GM18870 (cell line): ENCODE measurements around the gene NPLOC4.
"Not testable (repeated sequence)": the region's sequence is repeated elsewhere in the genome, so short reads cannot be mapped to it uniquely, and the experiment has no call there.

Experiments
- ATAC-seq: cut with Tn5 transposase; IDR thresholded peaks from one replicate; pipeline ENCODE4 v1.9.1; 2021; ENCODE audit warnings: moderate library complexity; ENCODE audit not compliant: unreplicated experiment

Gene NPLOC4

GRCh38 chr17:81535480-81536298 lies 101.2 kb downstream of the NPLOC4 start:
- ATAC-seq, result no peak

DNA sequence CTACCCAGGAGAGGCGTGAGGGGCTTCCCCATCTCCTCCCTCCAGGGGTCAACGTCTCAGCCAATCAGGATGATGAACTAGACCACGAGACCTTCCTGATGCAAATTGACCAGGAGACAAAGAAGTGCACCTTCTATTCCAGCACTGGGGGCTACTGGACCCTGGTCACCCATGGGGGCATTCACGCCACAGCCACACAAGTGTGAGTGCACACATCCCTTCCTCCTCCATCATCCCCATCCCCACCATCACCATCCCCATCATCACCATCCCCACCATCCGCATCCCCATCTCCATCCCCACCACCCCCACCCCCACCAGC lies 101.9 kb downstream of the NPLOC4 start:
- no peak for ATAC-seq

GRCh38 chr17:81534157-81535006 lies 102.5 kb downstream of the NPLOC4 start:
- no peak for ATAC-seq

DNA sequence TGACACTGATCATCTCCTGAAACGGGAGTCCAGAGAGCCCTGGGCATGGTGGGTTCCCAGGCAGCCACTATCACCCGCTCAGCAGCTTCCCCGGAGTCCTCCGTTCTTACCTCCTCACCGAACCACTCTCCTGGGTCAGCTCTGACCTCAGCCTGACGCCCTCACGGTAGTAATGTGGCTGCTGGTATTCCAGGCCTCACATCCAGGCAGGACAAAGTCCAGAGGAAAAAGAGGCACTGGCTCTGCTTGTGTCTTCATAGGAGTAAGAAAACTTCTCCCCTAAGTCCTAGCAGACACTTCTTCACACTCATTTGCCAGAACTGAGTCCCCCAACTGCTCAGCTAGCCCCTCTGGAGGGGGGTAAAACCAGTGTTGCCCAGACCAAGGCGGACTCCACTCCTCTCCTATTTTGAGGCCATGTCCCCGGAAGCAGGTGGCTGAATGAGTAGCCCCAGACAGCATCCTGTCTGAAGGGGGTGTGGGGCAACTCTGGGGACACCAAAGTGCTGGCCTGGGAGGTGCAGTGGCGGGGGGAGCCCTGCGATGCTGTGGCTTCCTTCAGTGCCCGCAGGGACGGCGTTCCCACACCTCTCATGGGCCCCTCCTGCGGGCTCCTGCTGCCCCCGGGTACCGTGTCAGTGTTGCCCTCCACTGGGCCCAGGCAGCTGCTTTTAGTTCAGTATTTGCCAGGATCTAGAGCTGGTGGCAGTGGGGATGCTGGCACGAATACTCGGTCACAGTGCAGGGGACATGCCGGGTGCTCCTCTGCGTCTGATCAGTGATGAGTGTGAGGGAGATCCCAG lies 103.4 kb downstream of the NPLOC4 start:
- ATAC-seq, result no peak

- ATAC-seq, result no peak
These were observed 104.2 kb downstream of the NPLOC4 start for GRCh38 chr17:81532490-81533287.

GRCh38 chr17:81531998-81532404 lies 104.9 kb downstream of the NPLOC4 start:
- not testable (repeated sequence) for ATAC-seq

GRCh38 chr17:81531013-81531412 lies 105.9 kb downstream of the NPLOC4 start:
- not testable (repeated sequence) for ATAC-seq

- ATAC-seq, result no peak
These were observed 107.5 kb downstream of the NPLOC4 start for GRCh38 chr17:81529437-81529803.

- ATAC-seq, result no peak
These were observed 108.1 kb downstream of the NPLOC4 start for GRCh38 chr17:81528651-81529436.

GRCh38 chr17:81528384-81528650 lies 108.6 kb downstream of the NPLOC4 start:
- no peak for ATAC-seq

DNA sequence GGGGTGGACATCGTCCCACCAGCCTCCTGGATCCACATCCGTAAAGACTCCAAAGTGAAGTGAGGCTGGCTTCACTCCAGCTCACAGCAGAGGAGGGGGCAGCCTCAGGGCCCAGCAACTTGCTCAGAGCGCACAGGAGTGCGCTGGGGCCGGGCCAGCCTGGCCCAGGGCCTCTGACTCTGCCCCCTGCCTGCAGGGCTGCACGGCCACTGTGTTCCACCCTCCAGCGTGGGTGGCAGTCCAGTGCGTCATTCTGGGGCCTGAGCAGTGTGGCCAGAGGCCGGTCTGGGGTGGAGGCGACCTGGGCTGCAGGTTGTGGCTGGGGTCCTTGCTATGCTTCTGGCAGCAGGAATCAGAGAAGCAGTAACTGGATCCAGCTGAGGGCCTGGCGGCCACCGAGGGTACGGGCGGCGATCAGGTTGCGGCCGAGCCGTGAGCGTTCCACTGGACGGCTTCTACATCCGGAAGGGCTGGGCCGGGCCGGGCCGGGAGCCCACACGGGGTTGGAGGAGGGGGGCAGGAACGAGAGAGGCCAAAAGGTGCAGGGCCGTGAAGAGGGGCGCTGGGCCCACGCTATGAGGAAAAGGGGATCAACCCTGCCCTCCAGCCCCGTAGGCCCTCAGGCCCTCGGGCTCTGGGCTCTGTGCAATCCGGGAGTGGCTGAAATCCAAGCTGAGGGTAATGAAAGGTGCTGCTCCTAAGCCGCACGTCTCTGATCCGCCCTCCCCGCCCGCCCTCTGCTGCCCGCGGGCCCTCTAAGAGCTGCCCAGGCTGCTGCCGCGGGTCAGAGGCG lies 109.1 kb downstream of the NPLOC4 start, which contains the start of gene FSCN2:
Gene FSCN2, plus strand, starts transcription at position 787 of the 793 bp plus-strand sequence. CDS start 155 bp downstream, outside the sequence.
- ATAC-seq, result no peak

DNA sequence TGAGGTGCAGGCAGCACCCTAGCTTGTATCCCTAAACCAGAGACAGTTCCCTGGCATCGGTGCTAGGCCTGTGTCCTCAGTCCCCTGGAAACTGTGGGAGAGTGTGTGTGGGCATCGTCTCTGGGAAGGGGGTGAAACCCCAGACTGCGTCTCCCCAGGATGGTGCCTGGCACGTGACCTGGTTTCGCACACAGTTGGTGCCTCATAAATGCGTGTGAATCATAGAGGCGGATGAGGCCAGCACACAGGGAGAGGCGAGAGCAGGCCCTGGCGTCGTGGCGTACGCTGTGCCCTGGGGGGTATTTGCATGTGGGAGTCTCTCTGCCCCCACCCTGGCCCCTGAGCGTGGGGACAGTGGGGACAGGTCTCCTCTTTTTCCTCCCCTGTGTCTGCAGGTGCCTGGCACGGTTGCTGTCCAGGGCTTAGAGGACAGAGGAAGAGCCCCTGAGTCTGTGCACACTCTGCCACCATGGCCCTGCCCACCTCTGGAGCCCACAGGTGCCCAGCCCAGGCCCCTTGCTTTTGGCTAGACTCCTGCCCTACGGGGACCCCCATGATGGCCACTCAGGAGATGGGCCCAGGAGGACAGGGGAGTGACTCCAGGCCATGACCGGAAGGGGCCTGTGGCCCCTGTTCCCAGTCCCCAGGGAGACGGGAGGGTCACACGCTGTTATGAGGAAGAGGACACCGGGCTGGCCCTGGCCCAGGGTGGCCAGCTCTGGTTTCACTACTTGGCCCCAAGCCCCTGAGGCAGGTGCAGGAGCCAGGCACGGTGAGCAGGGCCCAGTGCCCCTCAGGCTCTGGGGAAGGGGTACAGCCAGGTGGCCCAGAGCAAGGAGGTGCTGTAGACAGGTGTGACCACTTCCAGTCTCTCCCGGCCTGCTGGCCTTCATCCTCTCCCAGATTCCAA lies 110.0 kb downstream of the NPLOC4 start:
- ATAC-seq, result no peak

GRCh38 chr17:81524865-81525159 lies 112.1 kb downstream of the NPLOC4 start:
- ATAC-seq, result no peak

GRCh38 chr17:81524039-81524864 lies 112.7 kb downstream of the NPLOC4 start:
- ATAC-seq, result no peak

GRCh38 chr17:81523402-81524038 lies 113.4 kb downstream of the NPLOC4 start:
- ATAC-seq, result no peak

- no peak for ATAC-seq
These were observed 114.2 kb downstream of the NPLOC4 start for GRCh38 chr17:81522491-81523401.
